Uterus (tissue), 2 donors: ENCODE measurements around the gene CLMN.

ENCODE experiments used
- POLR2A ChIP-seq, 2 donors: fragments of 450-650 bp; IDR thresholded peaks; one replicate each; pipeline ENCODE4 v1.6.1; 2016; ENCODE audit warnings: antibody characterized with exemption in 2 of 2, mild to moderate bottlenecking in 1 of 2, moderate library complexity in 1 of 2
- TF ChIP-seq, protein P1 (sequence below), 4 experiments: fragments of 200-600 bp in 2 of 4; fragments of 450-650 bp in 2 of 4; sonication (generic) in 2 of 4; IDR thresholded peaks; one replicate each; pipeline ENCODE4 v1.5.1; 2016 to 2019; ENCODE audit warnings: antibody characterized with exemption in 4 of 4, mild to moderate bottlenecking in 2 of 4, moderate library complexity in 1 of 4

- TF ChIP-seq POLR2A (IDR thresholded peaks at IDR 0.05): no peak
- TF ChIP-seq, protein P1, sequence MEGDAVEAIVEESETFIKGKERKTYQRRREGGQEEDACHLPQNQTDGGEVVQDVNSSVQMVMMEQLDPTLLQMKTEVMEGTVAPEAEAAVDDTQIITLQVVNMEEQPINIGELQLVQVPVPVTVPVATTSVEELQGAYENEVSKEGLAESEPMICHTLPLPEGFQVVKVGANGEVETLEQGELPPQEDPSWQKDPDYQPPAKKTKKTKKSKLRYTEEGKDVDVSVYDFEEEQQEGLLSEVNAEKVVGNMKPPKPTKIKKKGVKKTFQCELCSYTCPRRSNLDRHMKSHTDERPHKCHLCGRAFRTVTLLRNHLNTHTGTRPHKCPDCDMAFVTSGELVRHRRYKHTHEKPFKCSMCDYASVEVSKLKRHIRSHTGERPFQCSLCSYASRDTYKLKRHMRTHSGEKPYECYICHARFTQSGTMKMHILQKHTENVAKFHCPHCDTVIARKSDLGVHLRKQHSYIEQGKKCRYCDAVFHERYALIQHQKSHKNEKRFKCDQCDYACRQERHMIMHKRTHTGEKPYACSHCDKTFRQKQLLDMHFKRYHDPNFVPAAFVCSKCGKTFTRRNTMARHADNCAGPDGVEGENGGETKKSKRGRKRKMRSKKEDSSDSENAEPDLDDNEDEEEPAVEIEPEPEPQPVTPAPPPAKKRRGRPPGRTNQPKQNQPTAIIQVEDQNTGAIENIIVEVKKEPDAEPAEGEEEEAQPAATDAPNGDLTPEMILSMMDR (IDR thresholded peaks at IDR 0.05): no peak
These were observed 3.7 kb upstream of the CLMN start for GRCh38 chr14:95323361-95323760.
